Measurements from ENCODE around the gene SAMD3.

The SAMD3 gene

DNA sequence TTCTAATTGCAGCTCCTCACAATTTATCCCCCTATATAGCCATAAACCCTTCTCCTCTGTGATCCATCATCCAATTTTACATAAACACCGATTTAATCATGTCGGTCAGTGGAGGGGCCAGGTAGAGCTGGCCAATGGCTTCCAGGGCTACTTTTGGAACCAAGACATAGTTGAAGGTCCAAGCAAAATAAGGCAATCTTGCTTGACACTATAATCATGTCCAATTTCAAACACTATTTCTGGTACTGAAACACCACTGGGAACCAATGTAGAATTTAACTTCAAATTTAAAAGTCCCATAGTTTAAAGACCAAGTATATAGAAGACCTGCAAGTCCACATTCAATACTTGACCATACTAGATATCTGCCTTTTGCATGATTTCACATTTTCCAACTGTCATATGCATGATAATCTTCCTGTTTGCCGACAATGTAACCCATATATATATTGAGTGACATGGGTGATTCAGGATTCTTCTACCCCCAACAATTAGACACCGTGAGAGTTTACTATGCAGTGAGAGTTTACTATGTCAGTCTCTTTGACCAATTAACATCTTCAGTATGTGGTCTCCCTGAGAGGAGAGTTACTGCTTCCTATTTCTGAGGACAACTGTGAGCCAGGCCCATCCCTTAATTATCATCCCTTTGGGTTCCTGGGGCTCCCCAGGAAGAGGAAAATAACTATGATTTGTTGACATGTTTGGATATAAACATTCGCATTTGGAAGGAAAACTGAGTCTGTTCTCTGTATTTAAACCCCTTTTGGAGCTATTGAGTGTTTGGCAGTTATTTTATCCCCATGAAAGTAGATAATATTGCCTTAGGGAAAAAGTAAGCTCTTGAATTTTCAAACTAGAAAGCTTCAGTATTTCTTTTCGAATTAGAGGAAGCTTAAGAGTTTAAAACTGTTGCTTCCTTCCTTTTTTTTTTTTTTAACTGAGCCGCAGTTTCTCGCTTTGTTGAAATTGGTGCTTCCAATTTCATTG is 31.8 kb downstream of the SAMD3 start:
- TF ChIP-seq, protein P1, sequence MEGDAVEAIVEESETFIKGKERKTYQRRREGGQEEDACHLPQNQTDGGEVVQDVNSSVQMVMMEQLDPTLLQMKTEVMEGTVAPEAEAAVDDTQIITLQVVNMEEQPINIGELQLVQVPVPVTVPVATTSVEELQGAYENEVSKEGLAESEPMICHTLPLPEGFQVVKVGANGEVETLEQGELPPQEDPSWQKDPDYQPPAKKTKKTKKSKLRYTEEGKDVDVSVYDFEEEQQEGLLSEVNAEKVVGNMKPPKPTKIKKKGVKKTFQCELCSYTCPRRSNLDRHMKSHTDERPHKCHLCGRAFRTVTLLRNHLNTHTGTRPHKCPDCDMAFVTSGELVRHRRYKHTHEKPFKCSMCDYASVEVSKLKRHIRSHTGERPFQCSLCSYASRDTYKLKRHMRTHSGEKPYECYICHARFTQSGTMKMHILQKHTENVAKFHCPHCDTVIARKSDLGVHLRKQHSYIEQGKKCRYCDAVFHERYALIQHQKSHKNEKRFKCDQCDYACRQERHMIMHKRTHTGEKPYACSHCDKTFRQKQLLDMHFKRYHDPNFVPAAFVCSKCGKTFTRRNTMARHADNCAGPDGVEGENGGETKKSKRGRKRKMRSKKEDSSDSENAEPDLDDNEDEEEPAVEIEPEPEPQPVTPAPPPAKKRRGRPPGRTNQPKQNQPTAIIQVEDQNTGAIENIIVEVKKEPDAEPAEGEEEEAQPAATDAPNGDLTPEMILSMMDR (IDR thresholded peaks at IDR 0.05; ENCODE audit: insufficient read depth, low read depth, low read length, missing control alignments), result no peak
- no peak for DNase-seq (ENCODE audit: low read depth)
- no peak overlapping the region for H3K4me3 ChIP-seq (ENCODE audit: low read depth, low read length)

DNA sequence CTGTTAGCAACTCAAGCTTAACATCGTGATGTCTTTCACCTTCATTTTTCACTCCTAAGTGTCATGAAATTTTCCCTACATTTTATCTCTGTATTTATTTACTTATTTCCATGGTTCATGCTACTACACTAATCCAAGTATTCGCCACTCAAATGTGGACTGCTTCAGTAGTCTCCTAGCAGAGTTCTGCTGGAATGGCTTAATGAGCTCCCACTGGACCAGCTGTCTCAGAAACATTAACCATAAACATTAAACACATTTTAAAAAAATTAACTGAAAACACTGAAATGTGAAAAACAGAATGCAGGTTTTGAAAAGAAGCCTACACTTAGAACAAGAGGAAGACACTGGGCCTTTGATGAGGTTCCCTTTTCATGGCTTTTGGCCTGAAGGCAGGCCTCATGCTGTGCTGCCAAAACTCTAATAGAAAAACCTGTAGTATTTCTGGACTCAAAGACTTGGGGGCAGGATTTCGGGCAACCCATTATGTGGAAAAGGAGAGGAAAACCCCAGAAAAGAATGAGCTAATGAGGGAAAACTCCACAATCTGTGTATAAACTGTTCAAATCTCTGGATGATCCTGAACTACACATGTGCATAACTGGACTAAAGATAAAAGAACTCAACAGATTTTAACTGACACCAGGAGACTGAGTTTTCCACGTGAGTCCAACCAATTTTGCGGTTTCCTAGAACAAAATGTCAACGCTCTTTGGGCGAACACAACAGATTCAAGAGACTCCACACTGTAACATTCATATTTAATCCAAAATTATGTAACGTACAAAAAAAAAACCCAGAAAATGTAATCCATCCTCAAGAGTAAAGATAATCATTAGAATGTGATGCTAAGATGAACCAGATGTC is 33.0 kb downstream of the SAMD3 start:
- TF ChIP-seq, protein P1 (IDR thresholded peaks at IDR 0.05; ENCODE audit: insufficient read depth, low read depth, low read length, missing control alignments), result no peak
- no peak overlapping the region for H3K4me3 ChIP-seq (ENCODE audit: low read depth, low read length)
- DNase-seq (ENCODE audit: low read depth), result no peak

DNA sequence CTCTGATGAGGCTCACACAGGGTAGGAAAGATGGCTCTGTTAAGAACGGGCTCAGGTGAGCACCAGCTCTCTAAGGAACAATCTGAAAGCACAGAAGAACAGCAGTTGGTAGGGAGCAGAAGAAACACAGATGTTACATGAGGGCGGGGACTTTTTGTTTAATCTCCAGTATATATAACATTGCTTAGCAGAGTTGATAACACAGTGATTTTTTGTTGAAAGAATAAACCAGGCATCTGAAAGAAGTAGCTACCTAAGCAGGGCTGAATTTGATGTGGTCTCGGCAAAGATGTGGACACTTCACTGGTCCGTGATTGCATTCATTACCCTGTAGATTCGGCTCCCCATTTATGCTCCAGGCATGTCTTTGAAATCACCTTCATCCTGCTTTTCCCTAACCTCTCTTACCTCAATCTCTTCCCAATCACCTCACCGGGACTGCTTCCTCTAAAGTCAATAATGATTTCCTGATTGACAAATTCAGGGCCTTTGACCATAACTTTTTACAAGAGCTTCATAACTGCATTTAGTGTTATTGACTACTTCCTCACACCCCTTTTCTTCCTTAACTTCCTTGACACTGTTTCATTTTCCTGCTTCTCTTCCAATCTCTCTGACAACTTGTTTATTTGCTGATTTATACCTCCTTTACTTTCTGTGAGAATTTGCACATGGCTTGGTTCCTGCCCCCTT is 34.4 kb downstream of the SAMD3 start:
- DNase-seq (ENCODE audit: low read depth), result no peak
- no peak overlapping the region for H3K4me3 ChIP-seq (ENCODE audit: low read depth, low read length)
- TF ChIP-seq, protein P1 (IDR thresholded peaks at IDR 0.05; ENCODE audit: insufficient read depth, low read depth, low read length, missing control alignments), result no peak

DNA sequence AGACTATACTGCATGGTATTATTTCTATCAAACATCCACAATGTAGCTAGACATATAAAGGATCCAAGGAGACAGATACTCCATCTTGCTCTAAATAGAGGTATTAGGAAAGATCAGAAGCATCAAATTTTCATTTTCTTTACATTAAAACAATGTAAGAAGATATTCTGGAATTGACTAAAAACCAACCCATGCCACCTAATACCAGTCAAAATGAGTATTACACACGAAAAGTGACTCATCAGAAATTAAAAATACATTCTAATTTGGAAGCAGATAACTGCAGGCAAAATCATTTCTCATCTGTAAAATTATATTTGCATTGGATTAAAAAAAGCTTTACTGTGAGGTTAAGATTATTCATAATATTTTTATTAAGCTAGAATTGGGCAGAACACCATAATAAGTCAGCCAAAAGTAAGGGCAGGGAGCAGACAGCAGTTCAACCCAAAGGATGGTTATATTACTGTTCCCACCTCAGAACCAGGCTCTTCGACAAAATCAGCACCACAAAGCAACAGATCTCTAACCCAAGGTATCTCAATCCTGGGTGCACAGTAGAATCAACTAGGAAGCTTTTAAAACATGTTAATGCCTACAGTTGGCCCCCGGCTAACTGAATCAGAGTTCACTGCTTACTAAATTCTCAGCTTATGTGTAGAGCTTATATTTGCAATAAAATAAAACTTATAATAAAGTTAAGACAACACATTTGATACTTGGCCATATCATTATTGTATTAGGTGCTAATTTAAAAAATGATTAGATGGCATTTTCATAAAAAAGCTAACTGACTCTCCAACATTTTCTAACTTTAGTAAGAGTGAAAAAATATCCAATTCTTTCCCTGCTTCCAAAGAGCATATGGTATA is 35.2 kb downstream of the SAMD3 start:
- TF ChIP-seq, protein P1 (IDR thresholded peaks at IDR 0.05; ENCODE audit: insufficient read depth, low read depth, low read length, missing control alignments), result no peak
- H3K4me3 ChIP-seq (ENCODE audit: low read depth, low read length), result no peak overlapping the region
- no peak for DNase-seq (ENCODE audit: low read depth)

DNA sequence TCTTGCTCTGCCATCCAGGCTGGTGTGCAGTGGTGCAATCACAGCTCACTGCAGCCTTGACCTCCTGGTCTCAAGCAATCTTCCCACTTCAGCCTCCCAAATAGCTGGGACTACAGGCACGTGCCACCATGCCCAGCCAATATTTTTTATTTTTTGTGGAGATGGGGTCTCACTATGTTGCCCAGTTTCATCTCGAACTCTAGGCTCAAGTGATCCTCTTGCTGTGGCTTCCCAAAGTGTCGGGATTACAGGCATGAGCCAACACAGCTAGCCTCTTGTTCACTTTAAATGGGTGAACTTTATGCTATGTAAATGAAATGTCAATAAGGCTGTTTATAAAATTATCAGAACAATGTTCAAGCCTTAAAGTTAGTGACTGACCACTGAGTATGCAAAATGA is 37.1 kb downstream of the SAMD3 start:
- TF ChIP-seq, protein P1 (IDR thresholded peaks at IDR 0.05; ENCODE audit: insufficient read depth, low read depth, low read length, missing control alignments), result no peak
- no peak for DNase-seq (ENCODE audit: low read depth)
- no peak overlapping the region for H3K4me3 ChIP-seq (ENCODE audit: low read depth, low read length)
